HG03139 (cell line): ENCODE results near the gene ZFR2.
"Not testable (repeated sequence)": the region's sequence is repeated elsewhere in the genome, so short reads cannot be mapped to it uniquely, and the experiment has no call there.

Source experiments
- ATAC-seq: cut with Tn5 transposase; IDR thresholded peaks from one replicate; pipeline ENCODE4 v1.9.1; 2021; ENCODE audit not compliant: unreplicated experiment

The ZFR2 gene

GRCh38 chr19:3816566-3817218, 52.1 kb downstream of the ZFR2 start:
- ATAC-seq, result no peak

GRCh38 chr19:3816148-3816547, 52.7 kb downstream of the ZFR2 start:
- ATAC-seq, result not testable (repeated sequence)

- ATAC-seq, result no peak
These were observed 54.2 kb downstream of the ZFR2 start for GRCh38 chr19:3814648-3815047.

- ATAC-seq, result no peak
These were observed 55.1 kb downstream of the ZFR2 start for GRCh38 chr19:3813473-3814392.

- no peak for ATAC-seq
These were observed 58.0 kb downstream of the ZFR2 start for GRCh38 chr19:3810708-3811355.

- ATAC-seq, result no peak
These were observed 58.7 kb downstream of the ZFR2 start for GRCh38 chr19:3809881-3810707.

GRCh38 chr19:3808420-3809143, 60.3 kb downstream of the ZFR2 start:
- no peak for ATAC-seq

GRCh38 chr19:3807574-3808354, 61.1 kb downstream of the ZFR2 start:
- no peak for ATAC-seq

GRCh38 chr19:3807131-3807480, 61.7 kb downstream of the ZFR2 start:
- no peak for ATAC-seq

- ATAC-seq, result no peak
These were observed 63.0 kb downstream of the ZFR2 start for GRCh38 chr19:3805859-3806258.

- ATAC-seq, result no peak
These were observed 64.4 kb downstream of the ZFR2 start for GRCh38 chr19:3804429-3804828.

- ATAC-seq, result no peak
These were observed 64.9 kb downstream of the ZFR2 start for GRCh38 chr19:3803986-3804385.

- no peak for ATAC-seq
These were observed 65.5 kb downstream of the ZFR2 start for GRCh38 chr19:3803114-3803888.

GRCh38 chr19:3801412-3802096, 67.3 kb downstream of the ZFR2 start:
- no peak for ATAC-seq

- ATAC-seq, result no peak
These were observed 67.8 kb downstream of the ZFR2 start for GRCh38 chr19:3800996-3801395.

GRCh38 chr19:3798137-3798536, 70.7 kb downstream of the ZFR2 start:
- no peak for ATAC-seq

GRCh38 chr19:3796358-3796757, 72.5 kb downstream of the ZFR2 start:
- ATAC-seq, result no peak

GRCh38 chr19:3793799-3794198, 75.0 kb downstream of the ZFR2 start:
- no peak for ATAC-seq
